ENCODE measurements around the gene HSPA1A. TPM values are rescaled to one million over a fixed set of nuclear protein-coding genes. Genes with fewer than 3 reads are reported as not detected.

The HSPA1A gene
- total and polyA plus RNA-seq, 9 of the 15 experiments (the other 6 are each of a cell fraction or from before 2014, with no cell fraction given), result 2.2 to 273 (median 107) TPM

- TF ChIP-seq ZNF12 (CRISPR knock-in tag; IDR thresholded peaks at IDR 0.05) (no peak), CCAR2 (IDR thresholded peaks at IDR 0.05; ENCODE audit: low read depth, low read length) (peak; percentile 74; the same call in 1 of the 2 replicates), RFX7 (CRISPR knock-in tag; IDR thresholded peaks at IDR 0.05) (0 out of 2 replicates have a peak, but pooled peaks have one; percentile 16), TRIM24 (IDR thresholded peaks at IDR 0.05) (peak; percentile 91 to 92), SAP30 (IDR thresholded peaks at IDR 0.05; ENCODE audit: borderline replicate concordance, insufficient read depth, low read depth, low read length, poor library complexity, severe bottlenecking) (no peak), MAX (CRISPR knock-in tag; IDR thresholded peaks at IDR 0.05) (peak; percentile 94), STAT5A (IDR thresholded peaks at IDR 0.05; ENCODE audit: borderline replicate concordance, low read length) (peak; percentile 71; the same call in 1 of the 2 replicates), SMARCC2 (IDR thresholded peaks at IDR 0.05; ENCODE audit: low read depth) (peak; percentile 97), CAMTA2 (CRISPR knock-in tag; conservative IDR thresholded peaks at IDR 0.05) (0 out of 2 replicates have a peak, but pooled peaks have one; percentile 78), GABPA (tag; conservative IDR thresholded peaks at IDR 0.05; ENCODE audit: low read depth) (peak; percentile 55; the same call in 1 of the 2 replicates), ZEB2 (IDR thresholded peaks at IDR 0.05) (peak; percentile 95), U2AF1 (optimal IDR thresholded peaks at IDR 0.05; ENCODE audit: low read depth, low read length) (no peak), ZNF217 (CRISPR knock-in tag; IDR thresholded peaks at IDR 0.05) (no peak), SP1 (CRISPR knock-in tag; IDR thresholded peaks at IDR 0.05) (peak; percentile 68), CTBP1 (IDR thresholded peaks at IDR 0.05; ENCODE audit: borderline replicate concordance) (peak; percentile 99), ATF7 (IDR thresholded peaks at IDR 0.05) (peak; percentile 98), CHD2 (IDR thresholded peaks at IDR 0.05; ENCODE audit: low read depth, low read length) (peak; percentile 49), MEIS2 (IDR thresholded peaks at IDR 0.05; ENCODE audit: partially characterized antibody) (peak; percentile 83), ZNF79 (CRISPR knock-in tag; IDR thresholded peaks at IDR 0.05; ENCODE audit: low read depth) (no peak)
- TF ChIP-seq, protein P1, sequence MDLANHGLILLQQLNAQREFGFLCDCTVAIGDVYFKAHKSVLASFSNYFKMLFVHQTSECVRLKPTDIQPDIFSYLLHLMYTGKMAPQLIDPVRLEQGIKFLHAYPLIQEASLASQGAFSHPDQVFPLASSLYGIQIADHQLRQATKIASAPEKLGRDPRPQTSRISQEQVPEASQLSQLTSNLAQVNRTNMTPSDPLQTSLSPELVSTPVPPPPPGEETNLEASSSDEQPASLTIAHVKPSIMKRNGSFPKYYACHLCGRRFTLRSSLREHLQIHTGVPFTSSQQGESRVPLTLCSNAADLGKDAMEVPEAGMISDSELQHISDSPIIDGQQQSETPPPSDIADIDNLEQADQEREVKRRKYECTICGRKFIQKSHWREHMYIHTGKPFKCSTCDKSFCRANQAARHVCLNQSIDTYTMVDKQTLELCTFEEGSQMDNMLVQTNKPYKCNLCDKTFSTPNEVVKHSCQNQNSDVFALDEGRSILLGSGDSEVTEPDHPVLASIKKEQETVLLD (IDR thresholded peaks at IDR 0.05), result peak; percentile 94
- TF ChIP-seq, protein P2, sequence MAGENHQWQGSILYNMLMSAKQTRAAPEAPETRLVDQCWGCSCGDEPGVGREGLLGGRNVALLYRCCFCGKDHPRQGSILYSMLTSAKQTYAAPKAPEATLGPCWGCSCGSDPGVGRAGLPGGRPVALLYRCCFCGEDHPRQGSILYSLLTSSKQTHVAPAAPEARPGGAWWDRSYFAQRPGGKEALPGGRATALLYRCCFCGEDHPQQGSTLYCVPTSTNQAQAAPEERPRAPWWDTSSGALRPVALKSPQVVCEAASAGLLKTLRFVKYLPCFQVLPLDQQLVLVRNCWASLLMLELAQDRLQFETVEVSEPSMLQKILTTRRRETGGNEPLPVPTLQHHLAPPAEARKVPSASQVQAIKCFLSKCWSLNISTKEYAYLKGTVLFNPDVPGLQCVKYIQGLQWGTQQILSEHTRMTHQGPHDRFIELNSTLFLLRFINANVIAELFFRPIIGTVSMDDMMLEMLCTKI (IDR thresholded peaks at IDR 0.05; ENCODE audit: partially characterized antibody), result no peak
- TF ChIP-seq, protein P3, sequence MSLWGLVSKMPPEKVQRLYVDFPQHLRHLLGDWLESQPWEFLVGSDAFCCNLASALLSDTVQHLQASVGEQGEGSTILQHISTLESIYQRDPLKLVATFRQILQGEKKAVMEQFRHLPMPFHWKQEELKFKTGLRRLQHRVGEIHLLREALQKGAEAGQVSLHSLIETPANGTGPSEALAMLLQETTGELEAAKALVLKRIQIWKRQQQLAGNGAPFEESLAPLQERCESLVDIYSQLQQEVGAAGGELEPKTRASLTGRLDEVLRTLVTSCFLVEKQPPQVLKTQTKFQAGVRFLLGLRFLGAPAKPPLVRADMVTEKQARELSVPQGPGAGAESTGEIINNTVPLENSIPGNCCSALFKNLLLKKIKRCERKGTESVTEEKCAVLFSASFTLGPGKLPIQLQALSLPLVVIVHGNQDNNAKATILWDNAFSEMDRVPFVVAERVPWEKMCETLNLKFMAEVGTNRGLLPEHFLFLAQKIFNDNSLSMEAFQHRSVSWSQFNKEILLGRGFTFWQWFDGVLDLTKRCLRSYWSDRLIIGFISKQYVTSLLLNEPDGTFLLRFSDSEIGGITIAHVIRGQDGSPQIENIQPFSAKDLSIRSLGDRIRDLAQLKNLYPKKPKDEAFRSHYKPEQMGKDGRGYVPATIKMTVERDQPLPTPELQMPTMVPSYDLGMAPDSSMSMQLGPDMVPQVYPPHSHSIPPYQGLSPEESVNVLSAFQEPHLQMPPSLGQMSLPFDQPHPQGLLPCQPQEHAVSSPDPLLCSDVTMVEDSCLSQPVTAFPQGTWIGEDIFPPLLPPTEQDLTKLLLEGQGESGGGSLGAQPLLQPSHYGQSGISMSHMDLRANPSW (CRISPR knock-in tag; IDR thresholded peaks at IDR 0.05), result peak; percentile 16
Observed at GRCh38 chr6:31776989-31777666, 38.2 kb upstream of the HSPA1A start, which contains the start of gene VWA7 (continued).
